ENCODE results near the gene CDH19. TPM values are rescaled to one million over a fixed set of nuclear protein-coding genes. Genes with fewer than 3 reads are reported as not detected.

CDH19 gene
- not detected for total RNA-seq (2021; fragmentation: NEBNext Ultra II Directional; extraction: Animal tissue kit (Norgen Biotek cat#: 25700))
- long read RNA-seq, partial matches to known transcripts: 0 of 1 reads
- long read RNA-seq, other reads (novel, unspliced or antisense): 1 of 1 reads

GRCh38 chr18:66603941-66604627 lies at the start of gene CDH19:
CDH19 (minus strand) TSS chr18:66604090; CDS start chr18:66572204, 31,886 bp downstream.
- Mint-ChIP-seq H3K4me1 (ENCODE audit: low read depth) (no peaks in the 10 kb centered on the region), H3K36me3 (ENCODE audit: low read depth) (no peaks in the 10 kb centered on the region), H3K4me3 (no peak within 1 kb of the TSS), H3K27me3 (ENCODE audit: insufficient read depth) (no peaks in the 10 kb centered on the region), H3K9me3 (peaks cover 13% of the 10 kb centered on the region), H3K27ac (no peak within 1 kb of the TSS)
- TF ChIP-seq, protein P1, sequence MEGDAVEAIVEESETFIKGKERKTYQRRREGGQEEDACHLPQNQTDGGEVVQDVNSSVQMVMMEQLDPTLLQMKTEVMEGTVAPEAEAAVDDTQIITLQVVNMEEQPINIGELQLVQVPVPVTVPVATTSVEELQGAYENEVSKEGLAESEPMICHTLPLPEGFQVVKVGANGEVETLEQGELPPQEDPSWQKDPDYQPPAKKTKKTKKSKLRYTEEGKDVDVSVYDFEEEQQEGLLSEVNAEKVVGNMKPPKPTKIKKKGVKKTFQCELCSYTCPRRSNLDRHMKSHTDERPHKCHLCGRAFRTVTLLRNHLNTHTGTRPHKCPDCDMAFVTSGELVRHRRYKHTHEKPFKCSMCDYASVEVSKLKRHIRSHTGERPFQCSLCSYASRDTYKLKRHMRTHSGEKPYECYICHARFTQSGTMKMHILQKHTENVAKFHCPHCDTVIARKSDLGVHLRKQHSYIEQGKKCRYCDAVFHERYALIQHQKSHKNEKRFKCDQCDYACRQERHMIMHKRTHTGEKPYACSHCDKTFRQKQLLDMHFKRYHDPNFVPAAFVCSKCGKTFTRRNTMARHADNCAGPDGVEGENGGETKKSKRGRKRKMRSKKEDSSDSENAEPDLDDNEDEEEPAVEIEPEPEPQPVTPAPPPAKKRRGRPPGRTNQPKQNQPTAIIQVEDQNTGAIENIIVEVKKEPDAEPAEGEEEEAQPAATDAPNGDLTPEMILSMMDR (IDR thresholded peaks at IDR 0.05): no peak
- no peak for DNase-seq

- H3K27me3 Mint-ChIP-seq (ENCODE audit: insufficient read depth): no peaks in the 10 kb centered on the region; the same call in 1 of the 2 replicates
- H3K4me3 Mint-ChIP-seq: no peak overlapping the region
- H3K9me3 Mint-ChIP-seq: peaks cover 57% of the 10 kb centered on the region
- no peak for DNase-seq
- TF ChIP-seq, protein P1 (IDR thresholded peaks at IDR 0.05): no peak
- H3K4me1 Mint-ChIP-seq (ENCODE audit: low read depth): no peaks in the 10 kb centered on the region
- H3K27ac Mint-ChIP-seq: no peak overlapping the region
- H3K36me3 Mint-ChIP-seq (ENCODE audit: low read depth): no peaks in the 10 kb centered on the region; the same call in 1 of the 2 replicates
These were observed 43.8 kb upstream of the CDH19 start for GRCh38 chr18:66647671-66648070.

GRCh38 chr18:66646609-66647008 lies 42.7 kb upstream of the CDH19 start:
- Mint-ChIP-seq H3K9me3 (peaks cover 49% of the 10 kb centered on the region), H3K27me3 (ENCODE audit: insufficient read depth) (no peaks in the 10 kb centered on the region; the same call in 1 of the 2 replicates), H3K4me3 (no peak overlapping the region), H3K36me3 (ENCODE audit: low read depth) (no peaks in the 10 kb centered on the region; the same call in 1 of the 2 replicates), H3K27ac (no peak overlapping the region), H3K4me1 (ENCODE audit: low read depth) (no peaks in the 10 kb centered on the region)
- TF ChIP-seq, protein P1 (IDR thresholded peaks at IDR 0.05): no peak
- no peak for DNase-seq

- no peak for DNase-seq
- H3K36me3 Mint-ChIP-seq (ENCODE audit: low read depth): peaks cover 2% of the 10 kb centered on the region; the same call in 1 of the 2 replicates
- H3K4me3 Mint-ChIP-seq: no peak overlapping the region
- H3K4me1 Mint-ChIP-seq (ENCODE audit: low read depth): no peaks in the 10 kb centered on the region
- H3K27ac Mint-ChIP-seq: no peak overlapping the region
- TF ChIP-seq, protein P1 (IDR thresholded peaks at IDR 0.05): no peak
- peaks cover 51% of the 10 kb centered on the region for H3K9me3 Mint-ChIP-seq
- H3K27me3 Mint-ChIP-seq (ENCODE audit: insufficient read depth): no peaks in the 10 kb centered on the region; the same call in 1 of the 2 replicates
These were observed 42.1 kb upstream of the CDH19 start for GRCh38 chr18:66645983-66646382.

- Mint-ChIP-seq H3K4me3 (no peak overlapping the region), H3K4me1 (ENCODE audit: low read depth) (no peaks in the 10 kb centered on the region), H3K9me3 (peaks cover 54% of the 10 kb centered on the region), H3K27me3 (ENCODE audit: insufficient read depth) (no peaks in the 10 kb centered on the region), H3K36me3 (ENCODE audit: low read depth) (0 out of 2 replicates have a peak, but pooled peaks cover 4% of the 10 kb centered on the region), H3K27ac (no peak overlapping the region)
- DNase-seq: no peak
- TF ChIP-seq, protein P1 (IDR thresholded peaks at IDR 0.05): no peak
These were observed 37.2 kb upstream of the CDH19 start for GRCh38 chr18:66641056-66641455.
